Neutrophil (primary cell): Measurements from ENCODE around the gene KCNC4.

Experiments used
- H3K27ac ChIP-seq: fragments of 200-600 bp; sonication (generic); 2 replicates; pipeline ENCODE4 v1.5.1; 2016; ENCODE audit warnings: mild to moderate bottlenecking, moderate library complexity
- H3K27me3 ChIP-seq: fragments of 200-600 bp; sonication (generic); 2 replicates; pipeline ENCODE4 v1.6.0; 2016; ENCODE audit warnings: mild to moderate bottlenecking
- H3K36me3 ChIP-seq: fragments of 200-600 bp; sonication (generic); 2 replicates; pipeline ENCODE4 v1.5.1; 2017
- H3K4me1 ChIP-seq, 2 experiments: fragments of 200-600 bp in 1 of 2; sonication (generic) in 1 of 2; 1 replicate in 1 of 2; 2 replicates in 1 of 2; pipeline versions ENCODE4 v1.5.1 to v1.6.1; 2013 to 2016; ENCODE audit warnings: low read depth in 1 of 2, low read length in 1 of 2, mild to moderate bottlenecking in 1 of 2, moderate library complexity in 1 of 2; ENCODE audit not compliant: control insufficient read depth in 1 of 2, insufficient read depth in 1 of 2
- H3K4me3 ChIP-seq, 2 experiments: fragments of 200-600 bp in 1 of 2; sonication (generic) in 1 of 2; 1 replicate in 1 of 2; 2 replicates in 1 of 2; pipeline ENCODE4 v1.5.1; 2013 to 2016; ENCODE audit warnings: low read depth in 1 of 2, low read length in 1 of 2, mild to moderate bottlenecking in 1 of 2, moderate library complexity in 1 of 2
- H3K9me3 ChIP-seq: fragments of 200-600 bp; sonication (generic); 2 replicates; pipeline ENCODE4 v1.5.1; 2016
- TF ChIP-seq, protein P1 (sequence below): fragments of 200-600 bp; sonication (generic); IDR thresholded peaks from 2 replicates; pipeline ENCODE4 v1.5.1; 2016; ENCODE audit warnings: antibody characterized with exemption

The KCNC4 gene

DNA sequence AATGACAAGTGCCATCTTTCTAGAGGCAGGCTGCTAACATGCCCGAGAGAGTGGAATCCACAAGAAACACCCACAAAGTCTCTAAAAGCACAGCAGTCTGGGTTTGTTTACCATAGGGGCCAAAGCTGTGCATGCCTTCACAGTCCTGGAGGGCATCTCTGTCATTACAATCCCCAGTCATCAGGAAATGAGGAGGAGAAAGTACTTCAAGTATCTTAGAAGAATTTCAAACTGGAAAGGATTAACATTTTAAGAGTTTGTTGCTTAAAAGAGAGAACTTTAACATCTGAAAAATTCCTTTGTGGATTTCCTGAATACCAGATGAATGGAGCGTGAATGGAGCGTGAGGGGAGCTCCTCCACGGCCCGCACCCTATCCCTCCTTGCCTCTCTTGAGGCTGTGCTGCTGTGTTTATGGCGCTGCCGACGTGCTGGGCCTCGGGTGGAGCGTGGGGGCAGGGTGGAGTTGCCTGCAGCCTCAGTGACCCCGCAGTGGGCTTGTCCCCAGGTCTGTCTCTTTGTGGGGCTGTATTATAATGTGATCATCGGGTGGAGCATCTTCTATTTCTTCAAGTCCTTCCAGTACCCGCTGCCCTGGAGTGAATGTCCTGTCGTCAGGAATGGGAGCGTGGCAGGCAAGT, 36.5 kb upstream of the KCNC4 start:
- H3K27ac ChIP-seq: no peak overlapping the region
- H3K4me1 ChIP-seq: no peaks in the 10 kb centered on the region
- no peaks in the 10 kb centered on the region for H3K36me3 ChIP-seq
- H3K27me3 ChIP-seq: peaks cover 23% of the 10 kb centered on the region
- H3K9me3 ChIP-seq: no peaks in the 10 kb centered on the region
- H3K4me3 ChIP-seq: no peak overlapping the region
- TF ChIP-seq, protein P1, sequence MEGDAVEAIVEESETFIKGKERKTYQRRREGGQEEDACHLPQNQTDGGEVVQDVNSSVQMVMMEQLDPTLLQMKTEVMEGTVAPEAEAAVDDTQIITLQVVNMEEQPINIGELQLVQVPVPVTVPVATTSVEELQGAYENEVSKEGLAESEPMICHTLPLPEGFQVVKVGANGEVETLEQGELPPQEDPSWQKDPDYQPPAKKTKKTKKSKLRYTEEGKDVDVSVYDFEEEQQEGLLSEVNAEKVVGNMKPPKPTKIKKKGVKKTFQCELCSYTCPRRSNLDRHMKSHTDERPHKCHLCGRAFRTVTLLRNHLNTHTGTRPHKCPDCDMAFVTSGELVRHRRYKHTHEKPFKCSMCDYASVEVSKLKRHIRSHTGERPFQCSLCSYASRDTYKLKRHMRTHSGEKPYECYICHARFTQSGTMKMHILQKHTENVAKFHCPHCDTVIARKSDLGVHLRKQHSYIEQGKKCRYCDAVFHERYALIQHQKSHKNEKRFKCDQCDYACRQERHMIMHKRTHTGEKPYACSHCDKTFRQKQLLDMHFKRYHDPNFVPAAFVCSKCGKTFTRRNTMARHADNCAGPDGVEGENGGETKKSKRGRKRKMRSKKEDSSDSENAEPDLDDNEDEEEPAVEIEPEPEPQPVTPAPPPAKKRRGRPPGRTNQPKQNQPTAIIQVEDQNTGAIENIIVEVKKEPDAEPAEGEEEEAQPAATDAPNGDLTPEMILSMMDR: no peak

DNA sequence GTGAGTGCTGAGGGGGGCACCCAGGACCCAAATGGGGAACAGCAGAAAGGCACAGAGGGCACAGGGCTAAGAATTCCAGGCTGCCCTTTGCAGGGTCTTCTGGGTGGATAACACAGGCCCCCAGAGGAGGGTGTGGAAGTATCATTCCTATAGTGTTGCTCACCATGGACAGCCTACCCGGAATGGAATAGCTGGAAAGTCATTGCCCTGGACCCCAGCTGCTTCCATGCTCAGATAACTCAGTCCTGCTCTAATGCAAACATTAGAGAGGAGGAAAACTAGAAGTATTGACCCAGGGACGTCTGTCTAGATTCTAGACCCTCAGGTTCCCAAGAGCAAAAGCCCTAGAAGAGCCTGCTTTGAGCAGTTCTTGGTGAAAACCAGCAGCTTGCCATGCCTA, 35.2 kb upstream of the KCNC4 start:
- H3K36me3 ChIP-seq: no peaks in the 10 kb centered on the region
- no peaks in the 10 kb centered on the region for H3K4me1 ChIP-seq
- peaks cover 23% of the 10 kb centered on the region for H3K27me3 ChIP-seq
- H3K4me3 ChIP-seq: no peak overlapping the region
- no peak overlapping the region for H3K27ac ChIP-seq
- TF ChIP-seq, protein P1: no peak
- no peaks in the 10 kb centered on the region for H3K9me3 ChIP-seq

DNA sequence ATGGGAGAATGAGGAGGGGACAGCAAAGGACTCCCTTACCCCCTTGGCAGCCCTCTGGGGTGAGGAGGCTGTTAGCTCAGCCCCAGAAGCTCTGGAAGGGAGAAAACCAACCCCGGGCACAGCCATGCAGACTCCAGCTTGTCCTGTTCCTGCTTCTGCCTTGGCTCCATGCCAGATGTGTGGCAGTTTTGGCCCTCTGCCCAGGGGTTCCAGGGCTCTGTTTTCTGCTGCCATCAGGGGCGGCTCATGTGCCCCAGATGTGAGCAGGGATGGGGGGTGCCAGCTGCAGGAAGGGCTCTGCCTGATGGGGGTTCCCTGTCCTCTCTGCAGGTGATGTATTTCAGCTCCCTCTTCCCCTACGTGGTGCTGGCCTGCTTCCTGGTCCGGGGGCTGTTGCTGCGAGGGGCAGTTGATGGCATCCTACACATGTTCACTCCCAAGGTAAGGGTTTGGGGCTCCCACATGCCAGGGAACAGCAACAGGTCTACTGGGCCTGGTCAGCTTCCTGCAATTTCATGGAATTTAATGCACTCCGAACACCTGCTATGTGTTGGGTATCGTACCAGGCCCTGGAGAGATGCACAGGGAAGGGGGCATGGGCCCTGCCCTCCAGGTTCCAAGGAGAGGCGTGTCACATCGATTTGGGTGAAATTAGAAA, 33.7 kb upstream of the KCNC4 start:
- no peak overlapping the region for H3K27ac ChIP-seq
- no peaks in the 10 kb centered on the region for H3K36me3 ChIP-seq
- no peaks in the 10 kb centered on the region for H3K4me1 ChIP-seq

DNA sequence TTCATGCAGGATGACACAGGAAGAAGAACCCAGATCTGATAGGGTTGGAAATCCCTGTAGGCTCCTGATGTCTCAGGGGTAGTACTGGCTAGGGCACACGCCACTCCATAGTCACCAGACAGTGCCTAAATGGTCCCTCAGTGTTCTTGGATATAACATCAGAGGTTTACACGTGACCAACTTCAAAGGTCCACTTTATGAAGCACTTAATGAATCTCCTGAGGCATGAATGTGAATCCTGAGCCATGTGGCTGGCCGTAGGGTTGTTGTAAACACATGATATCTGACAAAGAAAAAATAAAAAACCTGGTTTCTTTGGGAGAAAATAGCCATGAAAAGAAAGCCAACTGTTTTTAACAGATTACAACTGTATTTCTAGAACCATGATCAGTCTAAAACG, 32.3 kb upstream of the KCNC4 start:
- Histone ChIP-seq H3K4me1 (no peaks in the 10 kb centered on the region), H3K4me3 (no peak overlapping the region), H3K9me3 (no peaks in the 10 kb centered on the region), H3K27ac (no peak overlapping the region), H3K27me3 (peaks cover 41% of the 10 kb centered on the region), H3K36me3 (no peaks in the 10 kb centered on the region)
- TF ChIP-seq, protein P1: no peak

More for the DNA sequence above, 33.7 kb upstream of the KCNC4 start:
- H3K4me3 ChIP-seq: no peak overlapping the region
- H3K9me3 ChIP-seq: no peaks in the 10 kb centered on the region
- peaks cover 29% of the 10 kb centered on the region for H3K27me3 ChIP-seq
- TF ChIP-seq, protein P1: no peak

DNA sequence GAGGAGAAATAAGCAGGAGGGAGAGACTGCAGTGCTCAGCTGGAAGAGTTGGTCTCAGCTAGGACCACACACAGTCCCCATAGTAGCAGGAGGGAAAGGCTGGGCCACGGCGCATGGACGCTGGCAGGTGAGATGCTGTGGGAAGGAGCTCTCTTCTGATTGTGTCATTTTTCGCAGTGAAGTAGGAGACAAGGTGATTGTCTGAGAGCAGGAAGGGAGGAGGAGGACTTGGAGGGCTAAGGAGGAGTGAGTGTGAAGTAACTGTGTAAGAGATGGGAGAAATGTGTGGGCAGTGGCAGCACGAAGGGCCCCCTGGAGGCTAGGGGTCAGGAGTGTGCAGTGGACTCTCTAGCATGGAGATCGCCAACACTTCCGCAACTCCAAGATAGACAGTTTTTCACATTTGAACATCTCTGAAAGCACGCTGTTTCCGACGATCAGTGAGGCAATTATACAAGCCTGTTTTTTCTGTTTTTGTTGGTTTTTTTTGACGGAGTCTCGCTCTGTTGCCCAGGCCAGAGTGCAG, 26.4 kb upstream of the KCNC4 start:
- Histone ChIP-seq H3K27me3 (peaks cover 74% of the 10 kb centered on the region), H3K27ac (no peak overlapping the region), H3K9me3 (no peaks in the 10 kb centered on the region), H3K4me1 (no peaks in the 10 kb centered on the region), H3K36me3 (no peaks in the 10 kb centered on the region), H3K4me3 (no peak overlapping the region)
- TF ChIP-seq, protein P1: no peak
